GDM1 (cell line): ENCODE results near the gene OTUD1.

Experiments used
- DNase-seq: peaks from one replicate; lab custom pipeline; 2025; lab: John Stamatoyannopoulos, UW

The OTUD1 gene

DNA sequence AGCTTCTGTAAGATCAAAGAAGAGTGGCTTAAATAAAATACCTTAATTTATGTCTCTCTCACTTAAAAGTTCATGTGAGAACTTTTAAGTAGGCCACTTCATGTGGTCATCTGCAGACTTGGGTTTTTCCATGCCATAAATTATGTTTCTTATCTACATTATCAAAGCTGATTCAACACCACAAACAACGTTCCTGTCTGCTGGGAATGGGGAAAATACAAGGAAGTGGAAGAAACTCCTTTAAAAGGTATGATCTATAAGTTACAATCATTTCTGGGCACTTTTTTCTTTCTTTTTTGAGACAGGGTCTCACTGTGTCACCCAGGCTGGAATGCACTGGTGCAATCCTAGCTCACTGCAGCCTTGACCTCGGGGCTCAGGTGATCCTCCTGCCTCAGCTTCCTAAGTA is 16.9 kb upstream of the OTUD1 start:
- DNase-seq, result no peak

DNA sequence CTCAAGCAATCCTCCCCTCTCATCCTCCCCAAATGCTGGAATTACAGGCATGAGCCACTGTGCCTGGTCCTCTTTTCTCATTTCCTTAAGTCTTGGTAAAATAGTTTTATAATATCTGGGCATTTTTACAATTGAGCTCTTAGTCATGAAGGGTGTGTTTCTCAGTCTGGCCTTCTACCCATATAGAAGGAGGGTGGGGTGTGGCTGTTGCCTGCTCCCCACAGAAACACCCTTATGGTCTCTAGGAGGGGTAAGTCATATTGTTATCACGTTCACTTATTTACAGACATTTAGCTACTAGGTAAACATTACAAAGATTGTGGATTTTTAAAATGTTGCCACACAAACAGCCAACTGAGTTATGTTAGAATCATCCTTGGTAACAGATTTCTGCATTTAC is 6.7 kb upstream of the OTUD1 start:
- no peak for DNase-seq

DNA sequence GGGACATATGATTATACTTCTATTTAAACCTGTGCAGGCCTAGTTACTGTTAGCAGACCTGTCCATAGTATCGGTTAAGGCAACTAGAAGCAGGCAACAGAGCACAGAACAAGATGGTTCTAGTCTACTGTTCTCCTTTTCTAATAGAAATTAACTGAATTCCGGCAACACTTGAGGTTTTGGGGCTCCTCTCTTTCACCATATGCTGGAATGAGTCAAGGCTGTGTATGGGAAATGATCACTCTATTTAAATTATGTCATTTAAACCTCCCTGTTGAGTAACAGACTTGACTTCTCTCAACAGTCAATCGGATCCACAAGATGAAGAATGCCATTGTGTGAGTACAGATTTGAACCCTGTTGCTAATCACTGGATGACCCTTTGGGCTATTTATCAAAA is 6.2 kb upstream of the OTUD1 start:
- DNase-seq, result no peak

DNA sequence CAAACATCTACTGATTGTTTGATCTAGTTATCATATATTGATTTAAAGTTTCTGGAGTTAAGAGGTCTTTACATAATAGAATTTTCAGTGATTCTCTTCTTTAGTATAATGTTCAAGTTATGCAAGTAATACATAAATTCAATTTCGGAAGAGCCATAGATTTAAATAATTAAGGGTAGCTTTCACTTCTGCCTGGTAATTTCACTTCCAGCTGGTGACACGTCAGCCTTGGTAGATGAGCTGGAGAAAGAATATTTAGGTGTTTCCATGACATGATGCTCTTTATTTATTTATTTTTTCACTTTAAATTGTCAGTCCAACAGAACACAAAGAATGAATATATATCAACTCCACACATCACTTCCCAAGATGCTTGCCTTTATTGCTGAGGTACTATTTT is 5.2 kb upstream of the OTUD1 start:
- DNase-seq, result no peak

DNA sequence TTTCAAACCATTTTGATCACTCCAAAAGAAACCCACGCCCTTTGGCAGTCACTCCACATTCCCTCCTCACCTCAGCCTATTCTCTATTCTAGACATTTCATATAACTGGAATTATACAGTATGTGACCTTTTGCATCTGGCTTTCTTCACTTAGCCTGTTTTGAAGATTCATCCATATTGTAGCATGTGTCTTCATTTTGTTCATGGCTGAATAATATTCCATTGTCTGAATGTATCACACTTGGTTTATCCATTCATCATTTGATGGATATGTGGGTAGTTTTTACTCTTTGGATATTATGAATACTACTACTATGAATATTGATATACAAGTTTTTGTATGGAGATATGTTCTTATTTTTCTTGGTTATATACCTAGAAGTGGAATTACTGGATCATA is 3.5 kb upstream of the OTUD1 start:
- no peak for DNase-seq

DNA sequence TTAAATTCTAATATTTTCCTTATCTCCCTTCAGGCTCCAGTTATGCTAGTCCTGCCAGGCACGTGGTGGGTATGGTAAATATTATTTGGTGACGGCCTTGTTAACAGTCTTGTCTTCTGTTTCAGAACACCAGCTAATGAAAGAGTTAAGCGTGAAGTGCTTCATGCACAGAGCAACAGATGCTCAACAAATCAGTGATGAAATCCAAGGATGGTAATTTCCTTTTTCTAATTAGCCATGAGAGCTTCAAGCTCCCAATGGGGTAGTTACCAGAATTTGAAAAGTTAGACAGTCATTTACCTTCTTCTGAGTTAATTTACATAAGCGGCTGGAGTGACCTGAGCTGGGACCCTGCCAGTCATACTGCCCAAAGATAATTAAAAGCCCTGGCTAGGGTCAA is 1.9 kb upstream of the OTUD1 start:
- DNase-seq, result no peak

DNA sequence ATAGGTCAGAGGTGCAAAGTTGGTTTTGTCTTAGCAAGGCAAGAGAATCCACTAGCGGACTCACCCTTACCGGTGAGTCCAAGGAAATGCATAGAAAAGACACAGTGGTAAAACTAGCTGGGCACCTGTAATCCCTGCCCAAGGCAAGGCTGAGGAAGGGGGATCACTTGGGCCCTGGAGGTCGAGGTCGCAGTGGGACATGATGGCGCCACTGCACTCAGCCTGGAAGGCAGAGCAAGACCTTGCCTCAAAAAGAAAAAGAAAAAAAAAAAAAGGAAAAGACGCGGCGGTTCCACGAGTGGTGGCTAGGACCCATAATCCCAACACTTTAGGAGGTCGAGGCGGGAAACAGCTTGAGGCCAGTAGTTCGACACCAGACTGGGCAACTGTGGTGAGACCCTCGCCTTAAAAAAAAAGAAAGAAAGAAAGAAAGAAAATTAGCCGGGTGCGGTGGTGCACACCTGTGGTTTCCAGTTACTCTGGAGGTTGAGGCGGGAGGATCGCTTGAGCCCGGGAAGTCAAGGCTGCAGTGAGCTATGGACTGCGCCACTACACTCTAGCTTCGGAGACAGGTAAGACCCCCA is 820 bp upstream of the OTUD1 start:
- DNase-seq, result no peak

DNA sequence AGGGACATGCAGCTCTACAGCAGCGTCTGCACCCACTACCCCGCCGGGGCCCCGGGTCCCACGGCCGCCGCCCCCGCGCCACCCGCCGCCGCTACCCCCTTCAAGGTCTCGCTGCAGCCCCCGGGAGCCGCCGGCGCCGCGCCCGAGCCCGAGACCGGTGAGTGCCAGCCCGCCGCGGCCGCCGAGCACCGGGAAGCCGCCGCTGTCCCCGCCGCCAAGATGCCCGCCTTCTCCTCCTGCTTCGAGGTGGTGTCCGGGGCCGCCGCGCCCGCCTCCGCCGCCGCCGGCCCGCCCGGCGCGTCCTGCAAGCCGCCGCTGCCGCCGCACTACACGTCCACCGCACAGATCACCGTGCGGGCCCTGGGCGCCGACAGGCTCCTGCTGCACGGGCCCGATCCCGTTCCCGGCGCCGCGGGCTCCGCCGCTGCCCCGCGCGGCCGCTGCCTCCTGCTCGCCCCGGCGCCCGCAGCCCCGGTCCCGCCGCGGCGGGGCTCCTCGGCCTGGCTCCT is 631 bp downstream of the OTUD1 start:
- DNase-seq, result no peak

DNA sequence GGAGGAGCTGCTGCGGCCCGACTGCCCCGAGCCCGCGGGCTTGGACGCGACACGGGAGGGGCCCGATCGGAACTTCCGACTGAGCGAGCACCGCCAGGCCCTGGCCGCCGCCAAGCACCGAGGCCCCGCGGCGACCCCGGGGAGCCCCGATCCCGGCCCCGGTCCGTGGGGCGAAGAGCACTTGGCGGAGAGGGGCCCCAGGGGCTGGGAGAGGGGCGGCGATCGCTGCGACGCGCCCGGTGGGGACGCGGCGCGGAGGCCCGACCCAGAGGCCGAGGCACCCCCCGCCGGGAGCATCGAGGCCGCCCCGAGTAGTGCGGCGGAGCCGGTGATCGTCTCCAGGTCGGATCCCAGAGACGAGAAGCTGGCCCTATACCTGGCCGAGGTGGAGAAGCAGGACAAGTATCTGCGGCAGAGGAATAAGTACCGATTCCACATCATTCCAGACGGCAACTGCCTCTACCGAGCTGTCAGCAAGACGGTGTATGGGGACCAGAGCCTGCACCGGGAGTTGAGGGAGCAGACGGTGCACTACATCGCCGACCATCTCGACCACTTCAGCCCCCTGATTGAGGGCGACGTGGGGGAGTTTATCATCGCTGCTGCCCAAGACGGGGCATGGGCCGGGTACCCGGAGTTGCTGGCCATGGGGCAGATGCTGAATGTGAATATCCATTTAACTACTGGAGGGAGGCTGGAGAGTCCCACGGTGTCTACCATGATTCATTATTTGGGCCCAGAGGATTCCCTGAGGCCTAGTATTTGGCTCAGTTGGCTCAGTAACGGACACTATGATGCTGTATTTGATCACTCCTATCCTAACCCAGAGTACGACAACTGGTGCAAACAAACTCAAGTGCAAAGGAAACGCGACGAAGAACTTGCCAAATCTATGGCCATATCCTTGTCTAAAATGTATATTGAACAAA is 1.4 kb downstream of the OTUD1 start:
- no peak for DNase-seq

DNA sequence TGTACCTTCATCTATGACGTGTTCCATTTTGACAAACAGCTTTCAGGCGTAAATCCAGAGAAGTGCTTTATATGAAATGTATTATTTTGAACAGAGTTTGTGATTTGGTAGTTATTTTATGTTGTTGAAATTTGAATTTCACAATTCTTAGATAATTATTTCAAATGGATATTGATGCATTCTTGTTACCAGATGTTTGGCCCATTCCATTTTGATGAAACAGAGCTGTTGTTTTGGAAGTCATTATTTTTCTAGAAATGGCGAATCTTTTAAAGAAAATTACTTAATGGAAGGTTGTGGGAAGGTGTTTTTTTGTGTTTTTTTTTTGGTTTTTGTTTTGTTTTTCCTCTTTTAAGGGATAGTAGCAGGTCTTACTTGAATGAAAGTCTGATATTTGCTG is 2.4 kb downstream of the OTUD1 start:
- no peak for DNase-seq

DNA sequence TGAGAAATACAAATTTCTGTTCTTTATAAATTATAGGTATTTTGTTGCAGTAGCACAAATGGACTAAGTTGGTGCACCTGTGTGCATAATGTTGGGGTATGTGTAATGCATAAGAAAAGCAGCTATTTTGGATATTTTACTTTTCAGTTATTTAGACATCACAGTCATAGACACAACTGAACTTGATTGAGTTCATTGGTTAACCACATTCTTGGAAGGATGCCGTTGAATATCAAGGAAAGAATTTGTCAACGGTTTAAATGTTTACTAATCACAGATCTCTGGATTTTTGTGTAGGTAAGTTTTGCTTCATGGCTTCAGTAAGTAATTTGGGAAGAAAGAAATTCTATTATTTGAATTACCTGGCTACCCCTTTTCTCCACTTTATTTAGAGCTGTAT is 4.1 kb downstream of the OTUD1 start:
- no peak for DNase-seq

GRCh38 chr10:23445591-23445990 is 6.7 kb downstream of the OTUD1 start:
- DNase-seq, result no peak

- DNase-seq, result no peak
Observed at GRCh38 chr10:23448323-23448722, 9.4 kb downstream of the OTUD1 start.

- DNase-seq, result no peak
Observed at GRCh38 chr10:23448802-23449570, 10.1 kb downstream of the OTUD1 start.

GRCh38 chr10:23452033-23452655 is 13.3 kb downstream of the OTUD1 start:
- DNase-seq, result no peak

DNA sequence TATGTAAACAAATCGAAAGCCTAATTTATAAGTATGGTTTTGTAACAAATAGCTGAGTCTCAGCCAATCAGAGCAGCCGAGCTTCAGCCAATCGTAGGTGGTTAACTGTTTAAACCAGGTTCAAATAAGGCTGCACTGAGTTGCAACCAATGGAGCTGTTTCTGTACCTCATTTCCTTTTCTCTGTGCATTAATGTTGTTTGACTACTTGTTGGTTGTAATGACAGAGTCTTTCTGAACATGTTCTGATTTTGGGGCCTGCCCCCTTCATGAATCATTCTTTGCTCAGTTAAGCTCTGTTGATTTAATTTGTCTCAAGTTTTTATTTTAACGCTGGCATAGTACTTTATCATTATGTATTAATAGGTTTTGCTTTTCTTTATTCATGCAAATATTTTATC is 14.6 kb downstream of the OTUD1 start:
- no peak for DNase-seq

GRCh38 chr10:23457632-23458417 is 18.9 kb downstream of the OTUD1 start:
- no peak for DNase-seq

DNA sequence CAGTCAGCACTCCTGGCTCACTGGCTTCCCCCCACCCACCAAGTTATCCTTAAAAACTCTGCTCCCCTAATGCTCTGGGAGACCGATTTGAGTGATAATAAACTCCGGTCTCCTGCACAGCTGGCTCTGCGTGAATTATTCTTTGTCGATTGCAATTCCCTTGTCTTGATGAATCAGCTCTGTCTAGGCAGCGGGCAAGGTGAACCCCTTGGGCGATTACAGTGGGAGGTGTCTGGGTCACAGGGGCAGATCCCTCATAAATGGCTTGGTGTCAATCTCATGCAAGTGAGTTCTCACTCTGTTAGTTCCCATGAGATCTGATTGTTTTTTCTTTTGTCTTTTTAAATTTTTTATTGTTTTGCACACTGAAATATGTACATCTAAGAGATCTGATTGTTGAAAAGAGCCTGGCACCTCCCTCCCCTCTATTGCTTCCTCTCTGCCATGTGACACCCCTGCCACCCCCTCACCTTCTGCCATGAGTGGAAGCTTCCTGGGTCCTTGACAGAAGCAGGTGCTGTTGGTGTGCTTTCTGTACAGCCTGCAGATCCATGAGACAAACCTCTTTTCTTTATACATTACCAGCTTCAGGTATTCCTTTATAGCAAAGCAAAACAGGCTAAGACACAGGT is 20.5 kb downstream of the OTUD1 start:
- no peak for DNase-seq

DNA sequence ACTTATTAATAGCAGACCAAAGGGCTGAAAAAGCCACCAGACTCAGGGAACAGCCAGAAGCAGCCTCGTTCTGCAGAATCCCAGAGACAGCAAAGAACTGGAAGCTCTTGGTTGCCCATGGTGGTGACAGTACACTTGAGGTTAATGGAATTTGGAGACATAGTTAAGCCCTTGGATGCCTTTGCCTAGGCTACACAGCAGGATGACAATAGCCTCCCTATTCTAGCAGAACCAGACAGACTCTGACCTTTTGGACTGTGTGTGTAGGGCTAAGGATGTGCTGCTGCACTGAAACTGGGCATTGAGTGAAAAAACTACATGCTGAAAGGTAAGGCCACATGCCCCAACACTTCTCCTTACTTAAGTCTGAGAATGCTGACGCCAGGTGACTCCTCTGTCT is 22.7 kb downstream of the OTUD1 start:
- no peak for DNase-seq

DNA sequence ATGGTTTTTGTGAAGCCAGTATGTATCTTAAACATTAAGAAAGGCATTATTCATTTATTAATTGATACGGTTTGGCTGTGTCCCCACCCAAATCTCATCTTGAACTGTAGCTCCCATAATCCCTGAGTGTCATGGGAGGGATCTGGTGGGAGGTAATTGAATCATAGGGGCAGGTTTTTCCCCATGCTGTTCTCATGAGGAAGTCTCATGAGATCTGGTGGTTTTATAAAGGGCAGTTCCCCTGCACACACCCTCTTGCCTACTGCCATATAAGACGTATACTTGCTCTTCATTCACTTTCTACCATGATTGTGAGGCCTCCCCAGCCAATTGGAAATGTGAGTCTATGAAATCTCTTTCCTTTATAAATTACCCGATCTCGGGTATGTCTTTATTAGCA is 28.1 kb downstream of the OTUD1 start:
- no peak for DNase-seq

DNA sequence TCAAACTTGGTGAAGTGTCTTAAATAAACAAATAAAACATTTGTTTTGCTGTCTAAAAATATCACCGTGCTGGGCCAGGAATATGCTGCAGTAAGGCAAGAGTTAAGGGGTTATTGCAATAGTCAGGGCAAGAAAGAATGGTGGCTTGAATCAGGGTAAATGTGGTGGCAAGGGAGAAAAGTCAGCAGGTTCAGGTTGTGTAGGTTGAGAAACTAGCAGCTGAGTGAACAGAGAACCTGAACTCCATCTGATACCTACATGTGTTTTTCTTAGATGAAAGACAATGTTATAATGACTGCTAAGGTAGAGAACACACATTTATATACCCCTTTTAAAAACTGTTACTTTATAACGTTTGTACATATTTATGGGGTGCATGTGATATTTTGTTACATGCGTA is 28.7 kb downstream of the OTUD1 start:
- DNase-seq, result no peak
